KG1 (cell line): Measurements from ENCODE around the gene VASH1.

Source experiments
- DNase-seq: peaks from one replicate; lab custom pipeline; 2025; lab: John Stamatoyannopoulos, UW

The VASH1 gene

DNA sequence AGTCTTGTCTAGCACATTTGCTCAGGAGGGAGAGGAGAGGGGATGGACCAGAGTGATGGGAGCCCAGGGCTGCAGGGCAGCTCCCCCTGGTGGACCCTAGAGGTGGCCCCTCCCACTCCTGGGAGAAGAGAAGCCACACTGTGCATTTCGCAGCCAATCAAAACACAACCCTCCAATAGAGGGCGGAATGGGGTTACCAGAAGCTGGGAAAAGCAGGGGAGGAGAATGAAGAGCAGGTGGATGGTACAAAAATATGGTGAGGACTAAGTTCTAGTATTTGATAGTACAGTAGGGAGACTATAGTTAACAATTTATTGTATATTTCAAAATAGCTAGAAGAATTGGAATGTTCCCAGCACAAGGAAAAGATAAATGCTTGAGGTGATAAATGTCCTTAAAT lies 23.6 kb downstream of the VASH1 start:
- peak; percentile 56 for DNase-seq

DNA sequence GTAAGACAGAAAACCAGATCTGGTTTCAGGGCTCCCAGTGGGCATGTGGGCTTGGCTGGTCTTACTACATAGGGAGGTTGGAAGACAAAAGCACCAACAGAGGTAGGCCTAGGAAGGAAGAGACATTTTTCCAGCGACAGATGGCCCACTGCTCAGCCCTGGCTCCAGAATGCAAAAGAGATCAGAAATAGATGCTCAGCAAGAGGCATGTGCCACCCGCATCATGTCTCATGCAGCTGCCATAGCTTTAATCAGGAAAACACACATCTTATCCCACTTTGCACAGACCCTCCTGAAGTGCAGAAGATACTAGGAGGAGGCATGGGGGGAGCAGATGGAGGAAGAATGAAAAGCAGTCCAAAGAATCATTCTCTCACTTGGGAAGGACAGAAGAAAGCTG lies 25.3 kb downstream of the VASH1 start:
- no peak for DNase-seq

DNA sequence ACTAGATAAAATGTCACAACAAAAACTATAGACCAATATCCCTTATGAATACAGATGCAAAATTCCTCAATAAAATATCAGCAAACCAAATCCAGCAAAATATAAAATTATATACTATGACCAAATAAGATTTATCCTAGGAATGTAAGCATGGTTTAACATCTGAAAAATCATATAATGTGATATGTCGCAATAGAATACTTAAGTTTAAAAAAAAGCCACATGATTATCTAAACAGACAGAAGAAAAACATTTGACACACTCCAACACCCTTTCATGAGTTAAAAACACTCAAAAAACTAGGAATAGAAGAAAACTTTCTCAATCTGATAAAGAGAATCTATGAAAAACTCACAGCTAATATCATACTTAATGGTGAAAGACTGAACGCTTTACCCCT lies 31.2 kb downstream of the VASH1 start:
- DNase-seq: no peak

DNA sequence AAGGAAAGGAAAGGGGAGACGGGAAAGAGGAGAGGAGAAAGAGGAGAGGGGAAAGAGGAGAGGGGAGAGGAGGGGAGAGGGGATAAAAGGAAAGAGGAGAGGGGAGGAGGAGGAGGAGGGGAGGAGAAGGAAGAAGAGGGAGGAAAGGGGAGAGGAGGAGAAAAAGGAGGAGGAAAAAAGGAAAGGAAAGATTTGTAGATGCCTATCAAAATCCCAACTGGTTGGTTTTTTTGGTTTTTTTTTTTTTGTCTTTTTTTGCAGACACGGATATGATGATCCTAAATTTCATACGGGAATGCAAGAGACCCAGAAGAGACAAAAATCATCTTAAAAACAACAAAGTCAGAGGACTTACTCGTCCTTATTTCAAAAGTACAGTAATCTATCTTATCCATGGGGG lies 32.1 kb downstream of the VASH1 start:
- DNase-seq: no peak

DNA sequence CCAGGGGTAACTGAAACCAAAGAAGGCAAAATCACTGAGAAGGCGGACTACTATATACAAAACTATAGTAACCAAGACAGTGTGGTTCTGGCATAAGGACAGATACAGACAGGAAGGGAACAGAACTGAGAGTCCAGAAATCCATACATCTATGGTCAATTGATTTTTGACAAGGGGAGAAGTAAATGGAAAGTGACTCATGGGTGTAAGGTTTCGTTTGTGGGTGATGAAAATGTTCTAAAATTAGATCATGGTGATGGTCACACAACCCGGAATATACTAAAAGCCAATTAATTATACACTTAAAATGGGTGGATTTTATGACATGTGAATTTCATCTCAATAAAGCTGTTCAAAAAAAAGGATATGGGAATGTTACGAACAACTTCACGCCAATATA lies 32.7 kb downstream of the VASH1 start:
- DNase-seq: no peak

DNA sequence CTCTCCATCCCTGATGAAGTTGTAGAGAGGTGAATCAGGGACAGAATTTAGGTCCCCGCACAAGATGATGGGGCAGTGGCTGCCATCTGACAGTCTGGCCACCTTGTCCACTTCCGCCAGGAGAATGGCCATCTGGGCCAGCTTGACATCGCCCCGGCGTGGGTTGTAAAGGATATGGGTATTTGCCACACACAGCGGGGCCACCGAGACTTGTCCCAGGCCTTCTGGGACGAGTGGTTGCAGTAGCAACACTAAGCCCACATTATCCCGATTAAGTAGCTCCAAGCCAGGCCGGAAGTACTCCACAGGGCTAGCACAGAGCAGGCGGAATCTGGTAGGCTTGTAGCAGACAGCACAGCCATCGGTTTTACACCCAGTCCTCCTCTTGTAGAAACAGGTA lies 45.2 kb downstream of the VASH1 start:
- no peak for DNase-seq

DNA sequence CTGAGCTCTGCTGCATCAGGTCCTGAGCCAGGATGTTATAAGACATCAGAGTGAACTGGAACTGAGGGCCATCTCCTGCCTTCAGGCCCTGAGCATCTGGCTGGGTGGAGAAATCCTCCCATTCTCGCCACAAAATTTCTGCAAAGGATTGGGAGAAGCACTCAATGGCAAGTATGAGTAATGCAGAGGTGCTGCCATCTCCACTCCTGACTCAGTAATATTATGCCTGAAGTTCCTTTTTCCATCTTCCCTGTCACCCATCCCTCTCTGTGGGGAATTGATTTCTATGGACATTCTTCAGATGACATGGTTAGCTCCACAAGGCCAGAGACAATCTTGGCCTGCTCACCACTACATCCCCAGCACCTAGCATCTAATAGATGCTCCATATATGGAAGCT lies 46.7 kb downstream of the VASH1 start:
- DNase-seq: no peak

DNA sequence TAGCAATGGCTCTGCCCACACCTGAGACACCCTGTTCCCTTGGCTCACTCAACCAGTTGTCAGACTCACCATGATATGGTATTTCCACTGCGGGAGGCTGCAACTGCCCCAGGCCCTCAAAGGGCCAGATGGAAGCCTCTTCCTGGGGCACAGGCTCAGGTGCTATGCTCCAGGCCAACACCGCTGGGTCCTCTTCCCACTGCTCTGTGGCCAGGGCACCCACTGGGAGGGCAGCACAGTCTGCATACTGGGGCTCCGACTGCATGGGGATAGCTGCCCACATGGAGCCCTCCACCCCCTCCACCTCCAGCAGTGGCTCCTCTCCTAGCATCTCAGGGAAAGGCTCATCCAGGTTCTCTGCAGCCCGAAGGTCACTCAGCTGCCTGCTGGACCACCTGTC lies 47.7 kb downstream of the VASH1 start:
- no peak for DNase-seq

DNA sequence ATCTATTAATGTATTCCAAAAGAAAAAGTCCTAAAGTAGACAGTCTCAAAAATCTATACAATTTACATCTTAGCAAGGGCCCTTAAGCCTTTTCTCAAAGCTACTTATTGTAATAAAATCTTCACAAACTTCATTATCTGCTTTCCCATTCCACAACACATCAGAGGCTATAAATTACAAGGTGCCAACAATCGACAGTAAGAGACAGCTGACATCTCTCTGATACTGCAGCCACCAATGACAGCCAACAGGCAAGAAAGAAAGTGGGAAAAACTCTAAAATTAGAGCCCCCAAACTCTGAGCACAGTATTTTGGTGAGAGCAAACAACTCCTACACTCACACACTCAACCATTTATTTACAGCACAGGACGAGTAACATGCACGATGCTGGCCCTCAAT lies 49.3 kb downstream of the VASH1 start:
- no peak for DNase-seq

DNA sequence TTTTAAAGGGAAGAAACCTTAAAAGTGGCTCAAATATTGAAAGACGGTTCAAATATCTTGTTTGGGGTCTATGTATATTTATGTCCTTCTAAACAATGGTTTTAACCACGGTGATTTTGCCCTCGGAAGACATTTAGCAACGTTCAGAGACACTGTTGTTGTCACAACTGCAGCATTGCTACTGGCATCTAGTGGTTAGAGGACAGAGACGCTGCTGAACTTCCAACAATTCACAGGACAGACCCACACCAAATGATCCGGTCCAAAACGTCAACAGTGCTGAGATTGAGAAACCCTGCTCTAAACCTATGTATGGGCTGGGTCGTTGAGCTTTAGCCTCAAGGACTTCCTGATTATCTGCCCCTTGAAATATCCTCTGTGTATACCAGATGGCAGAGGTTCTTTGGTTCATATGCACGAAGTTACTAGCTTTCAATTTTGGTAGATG lies 49.7 kb downstream of the VASH1 start:
- peak; percentile 55 for DNase-seq

DNA sequence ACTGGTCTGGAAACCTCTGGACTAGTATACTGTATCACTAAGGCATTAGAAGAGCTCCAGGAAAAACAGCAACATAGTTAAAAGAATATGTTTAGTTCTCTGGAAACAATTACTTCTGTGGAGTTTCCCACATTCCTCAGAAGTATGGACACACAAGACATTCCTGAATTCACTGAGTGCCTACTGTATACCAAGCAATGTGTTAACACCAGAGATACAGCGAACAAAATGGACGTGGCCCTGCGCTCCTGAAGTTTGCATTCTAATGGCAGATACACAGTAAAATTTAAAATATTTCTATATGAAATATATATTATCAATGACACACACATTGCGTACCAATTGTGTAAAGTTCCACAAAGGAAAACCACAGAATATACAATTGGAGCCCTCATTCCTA lies 50.3 kb downstream of the VASH1 start:
- peak; percentile 1 for DNase-seq

DNA sequence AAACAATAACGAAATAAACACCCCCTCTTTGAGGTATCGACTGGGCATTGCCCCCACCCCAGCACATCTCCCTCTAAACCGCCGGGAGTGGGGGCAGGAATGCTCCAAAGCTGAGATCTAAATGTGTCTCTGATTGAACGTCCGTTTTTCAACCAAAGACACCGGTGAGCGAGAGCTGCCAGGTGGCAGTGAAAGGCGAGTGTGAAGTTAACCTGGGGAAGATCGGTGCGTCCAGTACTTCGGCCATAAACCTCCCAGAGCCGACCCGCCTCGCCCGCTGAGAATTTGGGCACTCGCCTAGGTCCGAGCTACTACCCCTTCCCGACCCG lies 50.8 kb downstream of the VASH1 start:
- no peak for DNase-seq

DNA sequence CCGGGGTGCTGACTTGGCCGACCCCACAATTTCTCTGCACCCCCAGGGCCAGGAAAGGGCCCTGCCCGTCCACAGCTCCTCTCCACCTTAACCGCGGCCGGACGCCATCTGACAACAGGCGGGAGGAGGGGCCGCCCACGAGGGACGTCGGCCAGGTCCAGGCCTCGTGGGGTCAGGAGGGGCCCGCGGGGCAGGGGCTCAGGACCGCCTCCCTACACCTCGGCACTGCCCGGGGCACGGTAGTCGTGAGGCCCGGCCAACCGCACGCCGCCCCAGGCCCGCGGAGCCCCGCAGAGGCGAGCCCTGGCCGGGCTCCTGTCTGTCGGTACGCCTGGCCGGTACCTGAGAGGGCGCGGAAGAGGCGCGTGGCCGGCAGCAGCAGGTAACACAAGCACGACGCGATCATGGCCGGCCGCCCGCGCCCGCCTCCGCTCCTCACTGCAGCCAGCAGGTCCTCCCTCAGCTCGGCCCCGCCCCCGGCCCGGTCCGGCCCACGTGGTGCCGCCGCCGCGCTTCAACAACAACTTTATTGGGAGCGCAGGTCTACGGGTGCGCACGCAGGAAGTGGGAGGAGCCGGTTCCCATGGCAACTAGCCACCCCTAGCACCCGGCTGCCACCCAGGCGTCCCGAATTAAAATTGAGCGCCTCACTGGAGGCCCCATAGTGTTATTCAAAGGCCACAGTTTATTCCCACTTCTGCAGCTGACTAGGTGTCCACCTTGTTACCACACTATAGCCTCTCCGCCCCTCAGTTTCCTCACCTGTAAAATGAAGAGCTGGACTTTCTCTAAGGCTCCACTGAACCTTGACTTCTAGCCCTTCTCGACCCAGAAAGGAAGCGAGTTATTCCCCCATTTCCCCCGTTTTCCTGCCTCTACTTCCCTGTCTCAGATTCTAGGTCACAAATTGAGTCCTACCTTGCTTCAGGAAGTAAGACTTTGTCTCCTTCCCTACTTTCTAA lies 51.4 kb downstream of the VASH1 start, which contains the start of gene ANGEL1:
Gene ANGEL1 (minus strand): TSS at position 461 of the 962 bp plus-strand sequence. CDS start 55 bp downstream, at position 406.
- peak; percentile 85 for DNase-seq

DNA sequence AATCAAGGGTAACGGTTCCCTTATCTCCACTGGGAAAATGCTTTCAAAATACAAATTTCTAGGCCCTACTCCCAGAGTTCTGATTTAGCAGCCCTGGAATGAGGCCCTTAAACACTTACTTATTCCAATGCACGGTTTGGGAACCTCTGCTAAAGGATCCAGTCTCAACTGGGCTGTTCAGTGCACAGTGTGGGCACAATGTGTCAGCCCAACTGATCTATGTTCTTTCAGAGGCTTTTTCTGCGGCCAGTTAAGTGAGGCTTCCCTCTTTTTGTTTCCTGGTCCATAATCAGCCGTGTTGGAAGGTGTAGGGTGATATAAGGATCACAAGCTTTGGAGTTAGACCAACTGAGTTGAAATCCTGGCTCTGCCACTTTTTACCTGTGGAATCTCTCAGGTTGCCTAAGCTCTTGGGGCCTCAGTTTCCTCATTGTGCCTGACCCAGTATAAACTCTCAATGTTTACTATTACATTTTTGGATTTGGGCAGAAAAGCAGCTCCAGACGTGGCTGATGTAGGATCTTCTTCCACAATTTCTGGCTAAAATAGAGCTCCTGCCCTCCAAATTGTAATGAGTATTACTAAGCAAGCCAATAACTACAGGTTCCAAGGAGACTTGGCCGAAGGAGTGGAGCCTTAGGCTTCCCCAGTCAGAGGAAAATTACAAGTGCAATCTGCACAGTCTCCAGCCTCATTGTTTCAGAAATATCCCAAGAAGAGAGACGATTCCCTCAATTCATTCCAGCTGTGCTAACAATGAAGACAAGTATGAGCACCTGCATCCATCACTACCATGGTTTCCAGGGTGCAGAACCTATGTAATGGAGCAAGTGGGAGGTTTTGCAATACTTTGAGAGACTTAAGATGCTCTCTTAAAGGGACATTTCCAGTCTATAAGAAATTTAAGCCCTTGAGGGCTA lies 53.7 kb downstream of the VASH1 start:
- no peak for DNase-seq

DNA sequence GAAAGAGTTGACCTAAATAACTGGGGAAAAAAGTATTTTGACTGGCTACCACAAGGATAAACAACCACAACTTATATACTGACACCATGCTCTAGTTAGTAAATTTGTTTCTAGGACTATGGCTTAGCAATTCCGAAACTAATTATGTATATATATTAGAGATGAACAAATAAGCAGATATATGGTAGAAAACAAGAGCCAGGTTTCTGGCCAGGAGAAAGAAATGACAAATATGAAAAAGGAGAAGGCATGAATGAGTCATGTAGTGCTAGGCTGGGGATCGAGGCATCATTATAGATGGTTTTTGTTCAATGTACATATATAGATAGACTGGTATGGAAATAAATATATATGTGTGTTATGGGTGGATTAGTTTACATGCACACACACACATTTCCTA lies 59.4 kb downstream of the VASH1 start:
- DNase-seq: no peak

DNA sequence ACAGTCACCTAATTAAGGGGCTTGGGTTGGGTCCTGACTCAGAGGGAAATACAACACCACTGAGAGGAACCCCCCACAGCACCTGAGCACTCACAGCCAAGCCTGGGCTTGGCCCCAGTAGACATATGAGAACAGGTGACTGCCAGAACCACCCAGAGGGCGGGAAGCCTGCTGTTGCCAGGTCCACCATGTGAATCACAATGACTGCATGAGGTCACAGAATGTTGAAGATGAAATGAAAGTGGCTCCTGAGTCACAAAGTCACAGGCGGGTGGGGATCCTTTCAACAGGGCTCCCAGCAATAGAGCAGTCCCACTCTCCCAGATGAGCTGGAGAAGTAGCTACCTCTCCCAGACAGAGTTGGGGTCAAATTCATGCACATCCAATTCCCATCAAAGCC lies 64.9 kb downstream of the VASH1 start, which contains the start of gene LRRC74A:
Gene LRRC74A (plus strand): TSS at position 287 of the 400 bp plus-strand sequence. CDS start 290 bp downstream, outside the sequence.
- DNase-seq: no peak

DNA sequence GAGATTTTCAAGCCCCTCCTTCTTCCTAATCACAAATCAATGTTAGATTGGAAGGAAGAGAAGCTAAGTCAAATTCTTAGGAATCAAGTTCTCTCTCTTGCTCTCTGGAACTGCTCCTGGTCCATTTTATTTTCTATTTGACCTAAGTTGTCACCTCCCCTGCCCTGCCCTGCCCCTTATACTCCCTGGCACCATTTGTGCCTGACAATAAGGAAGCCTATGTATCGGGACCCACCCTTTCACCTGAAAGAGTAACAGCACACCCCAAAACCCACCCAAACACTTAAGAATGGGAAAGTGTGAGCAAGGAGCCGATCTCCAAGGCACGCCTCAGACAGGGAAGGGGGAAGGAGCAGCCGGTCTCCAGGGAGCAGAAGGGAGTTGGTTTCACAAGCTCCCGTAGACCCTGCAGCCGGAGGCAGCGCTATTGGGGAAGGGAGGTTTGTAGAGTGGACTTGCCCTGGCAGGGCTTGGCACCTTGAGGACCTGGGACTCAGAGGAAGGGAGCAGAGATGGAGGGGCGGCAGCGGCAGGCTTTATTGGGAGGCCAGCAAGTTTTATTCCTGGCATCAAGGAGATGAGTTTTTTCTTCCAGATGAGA lies 66.5 kb downstream of the VASH1 start:
- no peak for DNase-seq

DNA sequence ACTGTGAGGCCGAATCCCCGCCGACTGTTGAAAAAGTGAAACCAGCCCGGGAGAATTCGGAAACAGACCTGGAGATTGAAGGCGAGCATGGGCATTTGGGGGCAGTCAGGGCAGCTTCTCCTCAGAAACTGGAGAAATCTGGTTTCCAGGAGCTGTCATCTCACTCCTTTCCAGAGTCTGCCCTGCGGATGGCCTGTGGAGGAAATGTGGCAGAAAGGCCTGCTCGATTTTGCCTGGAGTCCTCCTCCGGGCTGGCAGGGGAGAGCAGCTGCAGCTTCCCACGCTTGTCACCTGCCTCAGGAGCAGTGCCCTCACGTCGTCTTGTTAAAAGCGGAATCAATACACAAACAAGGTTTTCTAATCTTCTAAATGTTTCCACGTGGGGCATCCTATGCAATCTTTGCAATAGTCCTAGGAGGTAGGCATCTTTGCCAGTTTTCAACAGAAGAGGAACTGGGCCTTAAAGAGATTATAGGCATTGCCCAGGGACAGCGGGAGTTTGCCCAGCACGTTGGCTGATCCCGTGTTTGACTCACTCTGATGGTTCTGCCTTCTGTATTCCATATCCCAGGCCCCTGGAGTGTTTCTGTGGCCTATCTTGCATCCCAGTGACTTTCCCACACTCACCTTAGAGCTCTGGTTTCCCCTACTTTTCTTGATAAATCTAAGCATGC lies 67.2 kb downstream of the VASH1 start:
- DNase-seq: no peak

DNA sequence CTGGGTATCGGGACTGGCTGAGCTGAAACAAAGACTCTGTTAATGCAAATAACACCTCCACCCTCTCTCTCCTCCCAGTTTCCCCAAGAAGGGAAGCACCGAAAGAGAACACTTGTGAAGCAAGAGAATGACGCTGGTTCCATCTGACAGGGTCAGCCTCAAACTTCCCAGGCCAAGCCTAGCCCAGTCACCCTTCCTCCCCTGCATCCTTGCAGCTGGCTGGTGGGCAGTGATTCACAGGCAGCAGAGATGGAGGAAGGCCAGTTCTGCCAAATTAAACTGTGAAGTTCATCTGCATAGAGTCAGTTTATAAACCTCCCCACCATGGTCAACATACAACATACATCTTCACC lies 67.7 kb downstream of the VASH1 start:
- no peak for DNase-seq

DNA sequence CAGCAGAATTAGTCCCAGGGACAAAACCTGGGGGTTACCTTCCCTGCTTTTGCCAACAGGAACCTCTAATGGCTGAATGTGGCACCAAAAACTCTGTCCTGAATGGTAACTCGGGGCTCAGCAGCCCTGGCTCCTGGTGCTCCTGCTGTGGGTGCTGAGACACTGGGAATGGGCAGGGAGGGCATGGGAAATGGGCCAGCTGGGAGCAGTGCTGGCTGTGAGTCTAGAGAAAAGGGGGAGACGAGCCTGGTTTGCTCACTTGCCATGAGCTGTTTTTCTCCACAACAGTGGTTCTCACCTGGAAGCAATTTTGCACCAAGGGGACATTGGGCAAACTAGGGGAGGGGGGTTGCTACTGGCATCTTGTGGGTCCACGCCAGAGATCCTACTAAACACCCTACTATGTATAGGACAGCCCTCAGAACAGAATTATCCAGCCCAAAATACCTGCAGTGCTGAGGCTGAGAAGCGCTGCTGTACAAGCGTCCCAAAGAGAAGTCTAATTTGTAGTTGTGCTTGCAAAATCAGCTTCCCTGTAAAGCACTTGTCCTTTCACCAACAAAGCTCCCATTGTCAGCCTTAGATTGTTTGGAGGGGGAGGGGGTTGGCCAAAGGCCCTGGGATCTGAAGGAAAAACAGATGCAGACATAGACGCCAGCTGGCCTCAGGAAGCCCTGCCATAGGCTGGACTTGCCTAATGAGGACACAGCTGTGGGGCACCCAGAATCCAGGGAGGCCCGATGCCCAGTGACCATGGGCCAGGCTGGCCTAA lies 68.6 kb downstream of the VASH1 start:
- DNase-seq: no peak

DNA sequence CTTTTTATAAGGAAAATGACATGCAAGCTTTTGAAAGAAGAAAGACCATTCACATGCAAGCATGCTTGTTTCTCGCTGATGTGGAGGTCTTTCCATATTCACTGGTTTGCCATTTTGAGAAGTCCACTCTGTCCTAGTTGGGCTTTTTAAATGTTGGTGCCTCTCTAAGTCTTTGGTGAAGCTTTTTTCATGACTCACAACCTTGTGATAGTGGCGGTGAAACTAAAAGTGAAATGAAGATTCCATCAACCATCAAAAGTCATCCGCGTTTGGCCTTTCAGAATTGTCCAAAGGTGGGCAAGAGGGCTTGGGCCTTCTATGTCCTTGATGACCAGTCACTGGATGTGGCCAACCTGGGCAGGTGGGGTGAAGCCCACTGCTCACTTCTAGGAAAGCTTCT lies 69.3 kb downstream of the VASH1 start:
- no peak for DNase-seq
